ENCODE results near the gene LEF1.

The LEF1 gene

DNA sequence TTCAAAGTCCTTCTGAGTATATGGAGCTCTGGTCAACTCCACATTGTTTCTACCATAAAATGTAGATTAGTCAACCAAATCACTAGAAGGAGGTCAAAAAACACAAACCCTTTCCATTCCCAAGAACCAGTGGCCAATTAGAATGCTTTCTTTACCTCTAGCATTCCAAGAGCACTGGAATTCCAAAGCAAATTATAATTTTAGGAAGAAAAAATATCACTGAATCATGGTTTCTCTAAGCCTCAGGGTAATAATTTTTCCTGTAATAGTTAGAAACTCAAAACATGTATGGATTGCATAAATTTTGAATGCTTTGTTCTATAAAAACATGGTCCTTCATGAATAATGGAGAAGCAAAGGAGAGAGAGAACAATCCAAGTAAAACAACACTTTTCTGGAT lies 39.5 kb downstream of the LEF1 start:
- H3K9me3 ChIP-seq (ENCODE audit: severe bottlenecking), result no peaks in the 10 kb centered on the region
- DNase-seq (ENCODE audit: low spot score), result no peak
- no peak for ATAC-seq (ENCODE audit: low read depth)
- H3K27ac ChIP-seq (ENCODE audit: poor library complexity, severe bottlenecking), result no peak overlapping the region
- no peaks in the 10 kb centered on the region for H3K36me3 ChIP-seq (ENCODE audit: low read depth)
- no peaks in the 10 kb centered on the region for H3K27me3 ChIP-seq (ENCODE audit: insufficient read depth, poor library complexity, severe bottlenecking)
- TF ChIP-seq, protein P1, sequence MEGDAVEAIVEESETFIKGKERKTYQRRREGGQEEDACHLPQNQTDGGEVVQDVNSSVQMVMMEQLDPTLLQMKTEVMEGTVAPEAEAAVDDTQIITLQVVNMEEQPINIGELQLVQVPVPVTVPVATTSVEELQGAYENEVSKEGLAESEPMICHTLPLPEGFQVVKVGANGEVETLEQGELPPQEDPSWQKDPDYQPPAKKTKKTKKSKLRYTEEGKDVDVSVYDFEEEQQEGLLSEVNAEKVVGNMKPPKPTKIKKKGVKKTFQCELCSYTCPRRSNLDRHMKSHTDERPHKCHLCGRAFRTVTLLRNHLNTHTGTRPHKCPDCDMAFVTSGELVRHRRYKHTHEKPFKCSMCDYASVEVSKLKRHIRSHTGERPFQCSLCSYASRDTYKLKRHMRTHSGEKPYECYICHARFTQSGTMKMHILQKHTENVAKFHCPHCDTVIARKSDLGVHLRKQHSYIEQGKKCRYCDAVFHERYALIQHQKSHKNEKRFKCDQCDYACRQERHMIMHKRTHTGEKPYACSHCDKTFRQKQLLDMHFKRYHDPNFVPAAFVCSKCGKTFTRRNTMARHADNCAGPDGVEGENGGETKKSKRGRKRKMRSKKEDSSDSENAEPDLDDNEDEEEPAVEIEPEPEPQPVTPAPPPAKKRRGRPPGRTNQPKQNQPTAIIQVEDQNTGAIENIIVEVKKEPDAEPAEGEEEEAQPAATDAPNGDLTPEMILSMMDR (IDR thresholded peaks at IDR 0.05; ENCODE audit: poor library complexity, severe bottlenecking), result no peak
- H3K4me1 ChIP-seq (ENCODE audit: insufficient read depth, poor library complexity, severe bottlenecking), result no peaks in the 10 kb centered on the region
- H3K4me3 ChIP-seq (ENCODE audit: severe bottlenecking), result no peak overlapping the region

GRCh38 chr4:108126806-108127205 lies 41.9 kb downstream of the LEF1 start:
- ATAC-seq (ENCODE audit: low read depth) (no peak), DNase-seq (ENCODE audit: low spot score) (no peak)
- Histone ChIP-seq H3K4me1 (ENCODE audit: insufficient read depth, poor library complexity, severe bottlenecking) (no peaks in the 10 kb centered on the region), H3K9me3 (ENCODE audit: severe bottlenecking) (no peaks in the 10 kb centered on the region), H3K36me3 (ENCODE audit: low read depth) (no peaks in the 10 kb centered on the region), H3K27ac (ENCODE audit: poor library complexity, severe bottlenecking) (no peak overlapping the region), H3K4me3 (ENCODE audit: severe bottlenecking) (no peak overlapping the region), H3K27me3 (ENCODE audit: insufficient read depth, poor library complexity, severe bottlenecking) (no peaks in the 10 kb centered on the region)
- TF ChIP-seq, protein P1 (IDR thresholded peaks at IDR 0.05; ENCODE audit: poor library complexity, severe bottlenecking), result no peak

DNA sequence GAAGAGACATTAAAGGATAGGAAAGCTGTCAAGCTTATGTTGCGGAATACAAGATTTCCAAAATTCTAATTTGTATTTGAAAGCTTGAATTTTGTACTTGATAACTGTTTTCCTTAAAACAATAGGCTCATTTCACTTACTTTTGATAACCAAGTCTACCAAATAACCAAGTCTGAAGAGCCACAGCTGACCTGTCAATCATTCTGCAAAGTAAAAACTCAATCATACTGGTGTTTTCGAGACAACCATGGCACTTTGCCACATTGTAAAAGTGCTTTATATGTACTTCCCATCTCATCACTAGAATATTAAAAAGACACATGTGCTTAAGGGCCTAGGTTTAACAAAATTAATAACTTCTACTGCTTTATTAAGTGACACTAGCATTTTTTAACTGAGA lies 47.9 kb downstream of the LEF1 start:
- TF ChIP-seq, protein P1 (IDR thresholded peaks at IDR 0.05; ENCODE audit: poor library complexity, severe bottlenecking), result no peak
- DNase-seq (ENCODE audit: low spot score), result no peak
- no peaks in the 10 kb centered on the region for H3K9me3 ChIP-seq (ENCODE audit: severe bottlenecking)
- H3K36me3 ChIP-seq (ENCODE audit: low read depth), result no peaks in the 10 kb centered on the region
- H3K27me3 ChIP-seq (ENCODE audit: insufficient read depth, poor library complexity, severe bottlenecking), result no peaks in the 10 kb centered on the region
- no peak overlapping the region for H3K27ac ChIP-seq (ENCODE audit: poor library complexity, severe bottlenecking)
- no peak overlapping the region for H3K4me3 ChIP-seq (ENCODE audit: severe bottlenecking)
- no peaks in the 10 kb centered on the region for H3K4me1 ChIP-seq (ENCODE audit: insufficient read depth, poor library complexity, severe bottlenecking)
- no peak for ATAC-seq (ENCODE audit: low read depth)

GRCh38 chr4:108119199-108119800 lies 49.4 kb downstream of the LEF1 start:
- H3K4me3 ChIP-seq (ENCODE audit: severe bottlenecking), result no peak overlapping the region
- DNase-seq (ENCODE audit: low spot score), result no peak
- H3K27me3 ChIP-seq (ENCODE audit: insufficient read depth, poor library complexity, severe bottlenecking), result no peaks in the 10 kb centered on the region
- no peak for ATAC-seq (ENCODE audit: low read depth)
- H3K27ac ChIP-seq (ENCODE audit: poor library complexity, severe bottlenecking), result no peak overlapping the region
- no peaks in the 10 kb centered on the region for H3K36me3 ChIP-seq (ENCODE audit: low read depth)
- TF ChIP-seq, protein P1 (IDR thresholded peaks at IDR 0.05; ENCODE audit: poor library complexity, severe bottlenecking), result no peak
- H3K4me1 ChIP-seq (ENCODE audit: insufficient read depth, poor library complexity, severe bottlenecking), result no peaks in the 10 kb centered on the region
- no peaks in the 10 kb centered on the region for H3K9me3 ChIP-seq (ENCODE audit: severe bottlenecking)

- H3K9me3 ChIP-seq (ENCODE audit: severe bottlenecking), result no peaks in the 10 kb centered on the region
- H3K4me1 ChIP-seq (ENCODE audit: insufficient read depth, poor library complexity, severe bottlenecking), result no peaks in the 10 kb centered on the region
- ATAC-seq (ENCODE audit: low read depth) (peak; percentile 61), DNase-seq (ENCODE audit: low spot score) (no peak)
- no peak overlapping the region for H3K4me3 ChIP-seq (ENCODE audit: severe bottlenecking)
- no peaks in the 10 kb centered on the region for H3K36me3 ChIP-seq (ENCODE audit: low read depth)
- H3K27me3 ChIP-seq (ENCODE audit: insufficient read depth, poor library complexity, severe bottlenecking), result no peaks in the 10 kb centered on the region
- H3K27ac ChIP-seq (ENCODE audit: poor library complexity, severe bottlenecking), result no peak overlapping the region
- TF ChIP-seq, protein P1 (IDR thresholded peaks at IDR 0.05; ENCODE audit: poor library complexity, severe bottlenecking), result no peak
Observed at GRCh38 chr4:108118505-108118904, 50.2 kb downstream of the LEF1 start.

Measured in RWPE2 (cell line).